ENCODE measurements around the gene ZGPAT. TPM values are rescaled to one million over a fixed set of nuclear protein-coding genes. Genes with fewer than 3 reads are reported as not detected.

Gene ZGPAT
- total RNA-seq, 1 experiment from 2014 or later, result 27.6 TPM

- Histone ChIP-seq H3K9me3 (ENCODE audit: control insufficient read depth, low read depth, low read length) (no peaks in the 10 kb centered on the region), H3K27me3 (ENCODE audit: insufficient read depth, low read length) (no peaks in the 10 kb centered on the region; the same call in 1 of the 2 replicates), H3K23ac (ENCODE audit: insufficient read length, low read depth, low read length) (no peak overlapping the region), H3K79me2 (ENCODE audit: insufficient read depth, low read length) (no peaks in the 10 kb centered on the region), H4K5ac (ENCODE audit: insufficient read length, low read depth, low read length) (no peak overlapping the region), H3K79me1 (ENCODE audit: insufficient read depth, low read depth, low read length, poor library complexity, severe bottlenecking) (no peaks in the 10 kb centered on the region), H3K14ac (ENCODE audit: insufficient read depth, low read length) (no peak overlapping the region), H3K4me2 (ENCODE audit: insufficient read depth, insufficient read length, low read length) (no peak overlapping the region), H2BK12ac (ENCODE audit: insufficient read length, low read depth, low read length) (no peak overlapping the region), H2BK15ac (ENCODE audit: low read depth, low read length) (no peak overlapping the region), H2BK5ac (ENCODE audit: insufficient read length, low read length) (no peak overlapping the region), H3K4ac (ENCODE audit: low read depth, low read length) (no peak overlapping the region), H2BK120ac (ENCODE audit: low read depth, low read length, poor library complexity, severe bottlenecking) (no peak overlapping the region), H4K91ac (ENCODE audit: insufficient read length, low read depth, low read length) (no peak overlapping the region), H2AFZ (ENCODE audit: low read length) (no peak overlapping the region), H3T11ph (ENCODE audit: low read length) (no peak overlapping the region), H3K4me1 (ENCODE audit: insufficient read depth, low read length) (no peaks in the 10 kb centered on the region; the same call in 1 of the 2 replicates), H3K23me2 (ENCODE audit: insufficient read length, low read depth, low read length, poor library complexity, severe bottlenecking) (peaks cover 7% of the 10 kb centered on the region), H3K27ac (ENCODE audit: insufficient read length, low read depth, low read length) (no peak overlapping the region), H3K56ac (ENCODE audit: insufficient read length, low read depth, low read length) (no peak overlapping the region), H2AK5ac (ENCODE audit: insufficient read length, low read length) (no peak overlapping the region), H2BK20ac (ENCODE audit: low read depth, low read length, poor library complexity, severe bottlenecking) (no peak overlapping the region), H4K20me1 (ENCODE audit: control insufficient read depth, insufficient read depth, insufficient read length) (no peaks in the 10 kb centered on the region), H3K9ac (ENCODE audit: extremely low read depth, insufficient read length, low read length) (no peak overlapping the region), H4K8ac (replicated peaks; ENCODE audit: insufficient read length, low read depth, low read length) (no peak overlapping the region), H3K18ac (ENCODE audit: insufficient read length, low read depth, low read length) (no peak overlapping the region)
- DNase-seq, result no peak
- no peaks in the 10 kb centered on the region for H3K9me3 Mint-ChIP-seq
- peak overlapping the region; percentile 17 to 38; a peak in 3 of 5 replicates for H3K4me3 Mint-ChIP-seq
- WGBS (ENCODE audit: extremely low coverage, insufficient read length, low lambda C conversion rate), result no CpG with 5 or more reads among the region's 8 CpGs
- peaks cover 12 to 37% (median 29%) of the 10 kb centered on the region in 3 experiments for H3K36me3 Mint-ChIP-seq (ENCODE audit: insufficient read depth in 1 of 3, low read depth in 3 of 3)
- H3K27me3 Mint-ChIP-seq (ENCODE audit: low read depth), result no peaks in the 10 kb centered on the region
- H3K4me1 Mint-ChIP-seq, result peaks cover 7 to 20% of the 10 kb centered on the region in 2 experiments
- H3K27ac Mint-ChIP-seq, result no peak overlapping the region
- TF ChIP-seq CTCF (conservative IDR thresholded peaks at IDR 0.05), result no peak
Measured at GRCh38 chr20:63660622-63661021, 47.2 kb upstream of the ZGPAT start.

Data from H9 (cell line).